SU-DHL-6 (cell line): ENCODE results near the gene DACH1.

Source experiments
- H2AFZ ChIP-seq: fragments of 200-600 bp; sonication (generic); 2 replicates; pipeline ENCODE4 v1.6.1; 2014; ENCODE audit warnings: low read depth, mild to moderate bottlenecking, moderate library complexity, mixed read lengths, antibody characterized with exemption, low read length; ENCODE audit not compliant: severe bottlenecking
- H3F3A ChIP-seq: fragments of 200-600 bp; shearing (Covaris generic); 2 replicates; pipeline ENCODE4 v1.6.0; 2016; ENCODE audit warnings: antibody characterized with exemption, mild to moderate bottlenecking; ENCODE audit not compliant: insufficient read depth
- H3K27ac ChIP-seq: fragments of 200-600 bp; sonication (generic); 2 replicates; pipeline ENCODE4 v1.5.1; 2016; ENCODE audit warnings: low read depth, mild to moderate bottlenecking, low read length, moderate library complexity, mixed read lengths
- H3K27me3 ChIP-seq: fragments of 200-600 bp; sonication (generic), shearing (Covaris generic); 2 replicates; pipeline ENCODE4 v1.6.0; 2014; ENCODE audit warnings: mild to moderate bottlenecking, low read length
- H3K36me3 ChIP-seq: fragments of 200-600 bp; sonication (generic); 2 replicates; pipeline ENCODE4 v1.6.1; 2014; ENCODE audit warnings: mild to moderate bottlenecking, low read length, mixed read lengths
- H3K4me2 ChIP-seq: fragments of 300-600, 200-600 bp; shearing (Covaris generic), sonication (generic); 2 replicates; pipeline ENCODE4 v1.6.0; 2014; ENCODE audit warnings: low read length, low read depth, mild to moderate bottlenecking; ENCODE audit not compliant: poor library complexity, severe bottlenecking
- H3K4me3 ChIP-seq: fragments of 200-600 bp; sonication (generic); 2 replicates; pipeline ENCODE4 v1.5.1; 2014; ENCODE audit warnings: antibody characterized with exemption, low read length, mild to moderate bottlenecking, mixed read lengths; ENCODE audit not compliant: insufficient read depth, poor library complexity, severe bottlenecking
- H3K79me2 ChIP-seq: fragments of 200-600 bp; sonication (generic); 2 replicates; pipeline ENCODE4 v1.6.1; 2014; ENCODE audit warnings: mild to moderate bottlenecking, low read length, moderate library complexity; ENCODE audit not compliant: insufficient read depth
- H3K9ac ChIP-seq: fragments of 200-600 bp; sonication (generic); 2 replicates; pipeline ENCODE4 v1.7.0; 2014; ENCODE audit warnings: mild to moderate bottlenecking, low read length
- H3K9me2 ChIP-seq: fragments of 200-600 bp; sonication (generic); replicated peaks from 2 replicates; pipeline ENCODE4 v1.6.1; 2014; ENCODE audit warnings: low read length; ENCODE audit not compliant: insufficient read depth
- H3K9me3 ChIP-seq: fragments of 200-600 bp; sonication (generic); 2 replicates; pipeline ENCODE4 v1.6.1; 2014; ENCODE audit warnings: low read length, mixed read lengths; ENCODE audit not compliant: insufficient read depth
- H4K20me1 ChIP-seq: fragments of 200-600 bp; sonication (generic); 2 replicates; pipeline ENCODE4 v1.6.1; 2014; ENCODE audit warnings: low read depth, mild to moderate bottlenecking, antibody characterized with exemption, low read length, moderate library complexity, mixed read lengths
- CTCF ChIP-seq: fragments of 200-600 bp; sonication (generic); IDR thresholded peaks from one replicate; pipeline ENCODE4 v1.5.1; 2017; ENCODE audit warnings: antibody characterized with exemption, mild to moderate bottlenecking, low read length, moderate library complexity; ENCODE audit not compliant: insufficient read depth, poor library complexity, severe bottlenecking
- EZH2phosphoT487 ChIP-seq: fragments of 200-600 bp; sonication (generic), shearing (Covaris generic); conservative IDR thresholded peaks from 2 replicates; pipeline ENCODE4 v1.6.1; 2018; ENCODE audit warnings: mild to moderate bottlenecking, antibody characterized with exemption, low read length, moderate library complexity, mixed read lengths

Gene DACH1

GRCh38 chr13:71695662-71696061 lies 171.3 kb downstream of the DACH1 start:
- no peaks in the 10 kb centered on the region for H3K9me2 ChIP-seq
- H2AFZ ChIP-seq: no peak overlapping the region
- no peaks in the 10 kb centered on the region for H3K27me3 ChIP-seq
- no peak overlapping the region for H3K4me2 ChIP-seq
- H4K20me1 ChIP-seq: no peaks in the 10 kb centered on the region
- no peak for TF ChIP-seq EZH2phosphoT487
- no peak overlapping the region for H3K27ac ChIP-seq
- H3K9me3 ChIP-seq: no peaks in the 10 kb centered on the region
- no peaks in the 10 kb centered on the region for H3K36me3 ChIP-seq
- no peak overlapping the region for H3K9ac ChIP-seq
- no peaks in the 10 kb centered on the region for H3K79me2 ChIP-seq
- no peak overlapping the region for H3K4me3 ChIP-seq
- no peaks in the 10 kb centered on the region for H3F3A ChIP-seq

- Histone ChIP-seq H3K27me3 (no peaks in the 10 kb centered on the region), H3K4me3 (no peak overlapping the region), H3K4me2 (no peak overlapping the region), H3K36me3 (no peaks in the 10 kb centered on the region), H3K9me2 (no peaks in the 10 kb centered on the region), H3K27ac (no peak overlapping the region), H3K9ac (no peak overlapping the region), H2AFZ (no peak overlapping the region), H3F3A (no peaks in the 10 kb centered on the region), H3K9me3 (no peaks in the 10 kb centered on the region), H3K79me2 (no peaks in the 10 kb centered on the region), H4K20me1 (no peaks in the 10 kb centered on the region)
- TF ChIP-seq EZH2phosphoT487: no peak
- TF ChIP-seq CTCF: no peak
Observed at GRCh38 chr13:71685072-71685471, 181.9 kb downstream of the DACH1 start.

DNA sequence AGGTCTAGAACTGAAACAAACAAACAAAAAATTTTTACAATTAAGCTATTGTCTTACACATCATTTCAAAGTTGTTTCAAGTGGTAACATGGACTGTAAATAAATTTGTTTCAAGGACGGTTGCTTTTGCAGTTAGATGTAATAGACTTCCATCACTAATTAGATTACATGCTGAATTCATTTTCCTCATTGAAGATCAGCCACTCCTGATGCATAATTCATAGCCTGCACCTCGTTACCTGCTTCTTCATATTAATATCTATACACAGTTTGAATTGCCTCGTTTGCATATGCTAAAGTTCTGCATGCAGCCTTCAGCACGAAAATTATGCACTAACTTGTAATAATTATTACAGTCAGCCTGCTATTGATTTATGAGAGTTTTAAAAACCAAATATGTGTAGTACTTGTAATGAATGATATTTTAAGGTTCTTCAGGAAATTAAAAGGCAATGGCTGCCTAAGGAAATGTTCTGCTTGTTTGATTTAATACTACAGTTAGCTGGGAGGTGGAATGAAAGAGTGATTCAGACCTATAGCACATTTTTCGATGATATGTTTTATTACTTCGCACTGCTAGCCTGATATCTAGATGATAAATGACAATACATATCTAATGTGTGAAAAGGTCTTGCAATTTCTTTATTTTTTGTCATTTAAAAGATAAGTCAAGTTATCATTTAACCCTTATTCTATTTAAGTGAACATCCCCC lies 184.9 kb downstream of the DACH1 start:
- Histone ChIP-seq H3K27me3 (no peaks in the 10 kb centered on the region), H4K20me1 (no peaks in the 10 kb centered on the region), H3K9me2 (no peaks in the 10 kb centered on the region), H3K27ac (no peak overlapping the region), H3F3A (no peaks in the 10 kb centered on the region), H3K9me3 (no peaks in the 10 kb centered on the region), H3K36me3 (no peaks in the 10 kb centered on the region), H3K9ac (no peak overlapping the region), H3K79me2 (no peaks in the 10 kb centered on the region), H2AFZ (no peak overlapping the region), H3K4me3 (no peak overlapping the region), H3K4me2 (no peak overlapping the region)
- TF ChIP-seq CTCF (no peak), EZH2phosphoT487 (no peak)

DNA sequence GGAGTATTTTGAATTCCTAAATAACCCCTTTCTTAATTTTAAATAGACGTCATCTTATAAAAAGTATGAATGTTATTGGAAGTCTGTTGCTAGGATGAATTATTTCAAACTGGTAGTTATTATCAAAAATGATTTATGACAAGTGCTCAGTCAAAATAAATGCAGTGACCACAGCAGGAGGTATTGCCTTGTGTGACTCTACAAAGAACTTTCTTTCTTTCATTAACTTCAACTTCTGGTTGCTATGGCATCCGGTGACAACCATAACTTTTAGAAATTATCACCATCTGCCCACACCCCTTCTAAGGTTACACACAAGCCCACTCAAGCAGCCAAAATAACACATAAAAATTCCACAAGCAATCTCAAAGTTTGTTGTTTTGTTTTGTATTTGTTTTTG lies 189.9 kb downstream of the DACH1 start:
- no peaks in the 10 kb centered on the region for H3K79me2 ChIP-seq
- no peak overlapping the region for H3K9ac ChIP-seq
- H3F3A ChIP-seq: no peaks in the 10 kb centered on the region
- no peaks in the 10 kb centered on the region for H3K9me2 ChIP-seq
- no peak overlapping the region for H3K27ac ChIP-seq
- H3K27me3 ChIP-seq: no peaks in the 10 kb centered on the region
- H2AFZ ChIP-seq: no peak overlapping the region
- no peak overlapping the region for H3K4me3 ChIP-seq
- H3K9me3 ChIP-seq: no peaks in the 10 kb centered on the region
- TF ChIP-seq CTCF: no peak
- TF ChIP-seq EZH2phosphoT487: no peak
- H4K20me1 ChIP-seq: no peaks in the 10 kb centered on the region
- no peak overlapping the region for H3K4me2 ChIP-seq
- H3K36me3 ChIP-seq: no peaks in the 10 kb centered on the region
